HG02588 (cell line): Measurements from ENCODE around the gene TMEM38A.
"Not testable (repeated sequence)": the region's sequence is repeated elsewhere in the genome, so short reads cannot be mapped to it uniquely, and the experiment has no call there.

Experiments
- ATAC-seq: cut with Tn5 transposase; IDR thresholded peaks from one replicate; pipeline ENCODE4 v1.9.1; 2021; ENCODE audit warnings: mild to moderate bottlenecking, moderate library complexity; ENCODE audit not compliant: unreplicated experiment

Gene TMEM38A

GRCh38 chr19:16673839-16674238, 12.9 kb downstream of the TMEM38A start:
- not testable (repeated sequence) for ATAC-seq

- no peak for ATAC-seq
Measured at GRCh38 chr19:16676101-16676798, 15.3 kb downstream of the TMEM38A start.

GRCh38 chr19:16677055-16677454, 16.1 kb downstream of the TMEM38A start:
- no peak for ATAC-seq

GRCh38 chr19:16678498-16678897, 17.6 kb downstream of the TMEM38A start:
- no peak for ATAC-seq

GRCh38 chr19:16679811-16680210, 18.9 kb downstream of the TMEM38A start:
- ATAC-seq: no peak

GRCh38 chr19:16682539-16682938, 21.6 kb downstream of the TMEM38A start:
- no peak for ATAC-seq

GRCh38 chr19:16684216-16684615, 23.3 kb downstream of the TMEM38A start:
- no peak for ATAC-seq

GRCh38 chr19:16688084-16688483, 27.1 kb downstream of the TMEM38A start:
- ATAC-seq: no peak

GRCh38 chr19:16698914-16699313, 38.0 kb downstream of the TMEM38A start:
- no peak for ATAC-seq

GRCh38 chr19:16702123-16702522, 41.2 kb downstream of the TMEM38A start:
- ATAC-seq: no peak

GRCh38 chr19:16703677-16704076, 42.7 kb downstream of the TMEM38A start:
- ATAC-seq: no peak

- not testable (repeated sequence) for ATAC-seq
Measured at GRCh38 chr19:16710870-16711269, 49.9 kb downstream of the TMEM38A start.

- not testable (repeated sequence) for ATAC-seq
Measured at GRCh38 chr19:16712295-16712694, 51.4 kb downstream of the TMEM38A start.

- no peak for ATAC-seq
Measured at GRCh38 chr19:16714702-16715287, 53.9 kb downstream of the TMEM38A start.

- no peak for ATAC-seq
Measured at GRCh38 chr19:16715611-16716010, 54.7 kb downstream of the TMEM38A start.

- ATAC-seq: no peak
Measured at GRCh38 chr19:16721051-16721450, 60.1 kb downstream of the TMEM38A start.

GRCh38 chr19:16722591-16722990, 61.7 kb downstream of the TMEM38A start:
- ATAC-seq: no peak

- ATAC-seq: no peak
Measured at GRCh38 chr19:16726916-16727315, 66.0 kb downstream of the TMEM38A start.

- ATAC-seq: not testable (repeated sequence)
Measured at GRCh38 chr19:16735650-16736266, 74.8 kb downstream of the TMEM38A start.

- no peak for ATAC-seq
Measured at GRCh38 chr19:16736709-16737108, 75.8 kb downstream of the TMEM38A start.

GRCh38 chr19:16737911-16738310, 77.0 kb downstream of the TMEM38A start:
- no peak for ATAC-seq

GRCh38 chr19:16739546-16739945, 78.6 kb downstream of the TMEM38A start:
- no peak for ATAC-seq
